H1 (cell line): ENCODE results near the gene RILP. TPM values are rescaled to one million over a fixed set of nuclear protein-coding genes. Genes with fewer than 3 reads are reported as not detected.

Experiments
- CTCF ChIA-PET: fragments of 300-600 bp; sonication (Branson Sonifier 250); formaldehyde crosslinking; loops from one replicate; lab custom pipeline; 2021; ENCODE audit not compliant: partially characterized antibody; lab: Charles Lee
- POLR2A ChIA-PET: fragments of 300-600 bp; sonication (Branson Sonifier 250); formaldehyde crosslinking; loops from one replicate; lab custom pipeline; 2021; ENCODE audit warnings: inconsistent platforms; ENCODE audit not compliant: partially characterized antibody; lab: Charles Lee
- DNase-seq, 2 experiments: peaks; one replicate each; pipeline versions ENCODE4 v3.0.0 to v3.0.0-alpha.2; 2010 to 2022; ENCODE audit warnings: low spot score in 2 of 2, low read depth in 1 of 2, mixed read lengths in 1 of 2
- FAIRE-seq: peaks from 2 replicates; lab custom pipeline; 2011; peaks lifted over from hg19 to GRCh38; lab: Jason Lieb, UNC
- H2AFZ ChIP-seq: 2 replicates; pipeline ENCODE4 v1.8.1; 2012; ENCODE audit warnings: low read length, inconsistent platforms
- H2AK5ac ChIP-seq: 2 replicates; pipeline ENCODE4 v1.6.1; 2013; ENCODE audit warnings: low read depth, low read length
- H2BK120ac ChIP-seq: replicated peaks from 2 replicates; pipeline ENCODE3; 2013; ENCODE audit warnings: low read depth, low read length, inconsistent platforms
- H2BK12ac ChIP-seq: 2 replicates; pipeline ENCODE4 v1.6.1; 2013; ENCODE audit warnings: low read depth, low read length
- H2BK15ac ChIP-seq: 2 replicates; pipeline ENCODE4 v1.6.1; 2013; ENCODE audit warnings: low read length
- H2BK20ac ChIP-seq: 2 replicates; pipeline ENCODE4 v1.6.1; 2013; ENCODE audit warnings: low read length
- H2BK5ac ChIP-seq: 2 replicates; pipeline ENCODE4 v1.6.1; 2013; ENCODE audit warnings: low read depth, low read length
- H3K14ac ChIP-seq: 2 replicates; pipeline ENCODE4 v1.6.1; 2013; ENCODE audit warnings: inconsistent platforms; ENCODE audit not compliant: insufficient read length
- H3K18ac ChIP-seq: 2 replicates; pipeline ENCODE4 v1.6.1; 2013; ENCODE audit warnings: low read length; ENCODE audit errors: extremely low read depth
- H3K23ac ChIP-seq: 2 replicates; pipeline ENCODE4 v1.6.1; 2013; ENCODE audit warnings: inconsistent platforms; ENCODE audit not compliant: insufficient read length
- H3K23me2 ChIP-seq: 2 replicates; pipeline ENCODE4 v1.6.1; 2013; ENCODE audit warnings: low read depth, low read length
- H3K27ac ChIP-seq: 2 replicates; pipeline ENCODE4 v1.6.1; 2011; ENCODE audit warnings: low read depth, low read length, inconsistent platforms
- H3K27me3 ChIP-seq, 4 experiments: replicated peaks in 1 of 4; 1 replicate in 1 of 4; 2 replicates in 3 of 4; pipeline versions ENCODE4 v1.6.1 to v1.8.1; 2011 to 2013; ENCODE audit warnings: low read length in 3 of 4, mild to moderate bottlenecking in 3 of 4, inconsistent platforms in 2 of 4, mixed read lengths in 2 of 4, moderate library complexity in 1 of 4; ENCODE audit not compliant: control insufficient read depth in 3 of 4, insufficient read depth in 3 of 4; ENCODE audit errors: extremely low read depth in 1 of 4
- H3K36me3 ChIP-seq, 4 experiments: 2 replicates each; pipeline versions ENCODE4 v1.6.1 to v1.8.1; 2011 to 2013; ENCODE audit warnings: mild to moderate bottlenecking in 4 of 4, low read length in 3 of 4, moderate library complexity in 2 of 4, control low read depth in 1 of 4, inconsistent platforms in 1 of 4; ENCODE audit not compliant: insufficient read depth in 4 of 4, control insufficient read depth in 2 of 4
- H3K4ac ChIP-seq: replicated peaks from 2 replicates; pipeline ENCODE3; 2013; ENCODE audit warnings: low read length, low read depth, mixed read lengths, inconsistent platforms; ENCODE audit not compliant: insufficient read length
- H3K4me1 ChIP-seq, 4 experiments: replicated peaks in 1 of 4; 1 replicate in 1 of 4; 2 replicates in 3 of 4; pipeline versions ENCODE4 v1.6.1 to v1.8.1; 2011 to 2013; ENCODE audit warnings: low read length in 3 of 4, inconsistent platforms in 2 of 4, mixed read lengths in 1 of 4; ENCODE audit not compliant: insufficient read depth in 4 of 4, control insufficient read depth in 3 of 4
- H3K4me2 ChIP-seq, 2 experiments: 2 replicates each; pipeline versions ENCODE4 v1.6.1 to v1.8.1; 2011 to 2013; ENCODE audit warnings: low read depth in 2 of 2, low read length in 2 of 2, control low read depth in 1 of 2, inconsistent platforms in 1 of 2, mild to moderate bottlenecking in 1 of 2; ENCODE audit not compliant: insufficient read depth in 1 of 2
- H3K4me3 ChIP-seq, 4 experiments: fragments of 200-600, 300-600 bp in 1 of 4; sonication (generic), shearing (Covaris generic), sonication (Bioruptor Twin) in 1 of 4; 2 replicates each; pipeline versions ENCODE4 v1.5.1 to v1.8.1; 2011 to 2016; ENCODE audit warnings: low read length in 4 of 4, low read depth in 3 of 4, control low read depth in 2 of 4, inconsistent platforms in 2 of 4, mild to moderate bottlenecking in 2 of 4, mixed read lengths in 1 of 4, moderate library complexity in 1 of 4; ENCODE audit not compliant: insufficient read depth in 2 of 4; ENCODE audit errors: extremely low read depth in 1 of 4
- H3K56ac ChIP-seq: replicated peaks from 2 replicates; pipeline ENCODE3; 2013; ENCODE audit warnings: low read depth, mild to moderate bottlenecking, mixed read lengths, low read length, inconsistent platforms; ENCODE audit not compliant: insufficient read length
- H3K79me1 ChIP-seq: 2 replicates; pipeline ENCODE4 v1.6.1; 2013; ENCODE audit warnings: low read depth, low read length, control low read depth
- H3K79me2 ChIP-seq, 2 experiments: 2 replicates each; pipeline versions ENCODE4 v1.6.1 to v1.8.1; 2012 to 2013; ENCODE audit warnings: low read length in 2 of 2, mild to moderate bottlenecking in 2 of 2, inconsistent platforms in 1 of 2; ENCODE audit not compliant: insufficient read depth in 2 of 2, control insufficient read depth in 1 of 2
- H3K9ac ChIP-seq, 4 experiments: replicated peaks in 1 of 4; 1 replicate in 1 of 4; 2 replicates in 3 of 4; pipeline versions ENCODE4 v1.6.1 to v1.8.1; 2011 to 2013; ENCODE audit warnings: low read depth in 3 of 4, low read length in 3 of 4, control low read depth in 2 of 4, mild to moderate bottlenecking in 2 of 4, moderate library complexity in 2 of 4, inconsistent platforms in 1 of 4; ENCODE audit errors: extremely low read depth in 1 of 4
- H3K9me3 ChIP-seq, 2 experiments: 2 replicates each; pipeline versions ENCODE4 v1.6.1 to v1.8.1; 2012 to 2013; ENCODE audit warnings: mild to moderate bottlenecking in 2 of 2, moderate library complexity in 2 of 2, control low read depth in 1 of 2, inconsistent platforms in 1 of 2, low read depth in 1 of 2, low read length in 1 of 2, mixed read lengths in 1 of 2; ENCODE audit not compliant: insufficient read depth in 2 of 2
- H4K20me1 ChIP-seq, 2 experiments: replicated peaks in 1 of 2; 2 replicates each; pipeline versions ENCODE3 to v1.8.1; 2011 to 2013; ENCODE audit warnings: inconsistent platforms in 2 of 2, low read length in 2 of 2, mild to moderate bottlenecking in 1 of 2; ENCODE audit not compliant: insufficient read depth in 2 of 2, control insufficient read depth in 1 of 2
- H4K5ac ChIP-seq: 2 replicates; pipeline ENCODE4 v1.6.1; 2013; ENCODE audit warnings: low read length, low read depth, mixed read lengths, inconsistent platforms; ENCODE audit not compliant: insufficient read length
- H4K8ac ChIP-seq: 2 replicates; pipeline ENCODE4 v1.8.0; 2013; ENCODE audit warnings: mild to moderate bottlenecking, moderate library complexity, low read length, inconsistent platforms; ENCODE audit not compliant: insufficient read depth; ENCODE audit errors: extremely low read depth
- H4K91ac ChIP-seq: replicated peaks from 2 replicates; pipeline ENCODE3; 2013; ENCODE audit warnings: low read length, mixed read lengths, inconsistent platforms; ENCODE audit not compliant: insufficient read length
- ASH2L ChIP-seq: fragments of 200-600, 300-600 bp; sonication (generic); IDR thresholded peaks from one replicate; pipeline ENCODE4 v1.7.1; 2017; ENCODE audit warnings: low read length
- WGBS, 2 experiments: shearing (Covaris generic) in 1 of 2; methylation state at CpG; one replicate each; pipeline versions ENCODE4 v1.1.6 to v1.1.7; 2013 to 2015; ENCODE audit warnings: low lambda C conversion rate in 2 of 2, mixed read lengths in 2 of 2, inconsistent platforms in 1 of 2, low coverage in 1 of 2, missing lambda C conversion rate in 1 of 2; ENCODE audit not compliant: insufficient replicate concordance in 2 of 2, insufficient coverage in 1 of 2, insufficient read length in 1 of 2; ENCODE audit errors: extremely low coverage in 1 of 2, missing lambda C conversion rate in 1 of 2; 5-methylcytosine and 5-hydroxymethylcytosine counted together
- polyA plus RNA-seq, 7 experiments: library from polyadenylated mRNA; depleted of rRNA in 3 of 7; stranded (reverse) in 5 of 7; unstranded in 2 of 7; fragments of >200 nt in 5 of 7; fragments of 200-250 nt in 2 of 7; gene quantifications; 1 replicate in 5 of 7; 2 replicates in 1 of 7; 4 replicates in 1 of 7; pipeline versions ENCODE4 v1.2.1 to v1.2.3, GENCODE V29; 2011 to 2013; ENCODE audit warnings: missing spikeins in 2 of 7, mixed read lengths in 2 of 7
- total RNA-seq: library from RNA; stranded (reverse); fragmentation: NEBNext Ultra II Directional; extraction: Animal tissue kit (Norgen Biotek cat#: 25700); gene quantifications from 2 replicates; pipeline ENCODE4 v1.2.1, GENCODE V29; 2021

The RILP gene
- total and polyA plus RNA-seq, 2 of the 8 experiments (the other 6 are each of a cell fraction or from before 2014, with no cell fraction given): 6.8 to 7.2 TPM

GRCh38 chr17:1640329-1641064 lies 9.2 kb downstream of the RILP start:
- Histone ChIP-seq H4K8ac (peak overlapping the region; percentile 77), H2BK15ac (peak overlapping the region; percentile 81; the same call in 1 of the 2 replicates), H3K4me2 (no peak overlapping the region), H2BK5ac (peak overlapping the region; percentile 66; the same call in 1 of the 2 replicates), H3K56ac (no peak overlapping the region), H3K27me3 (peaks cover 0 to 13% (median 6%) of the 10 kb centered on the region in 4 experiments; a peak in 5 of 7 replicates), H2BK120ac (no peak overlapping the region), H3K79me1 (no peaks in the 10 kb centered on the region)
- 91% methylated on average over 22 of the region's 23 CpGs; no CpG with 5 or more reads in 1 of the 2 experiments for WGBS, 2 experiments
- TF ChIP-seq ASH2L: no peak
- TF ChIP-seq, all 59 proteins: peak for 0
- Histone ChIP-seq H4K91ac (peak overlapping the region; percentile 40), H2BK12ac (peak overlapping the region; percentile 75; the same call in 1 of the 2 replicates), H3K4ac (peak overlapping the region; percentile 69), H4K20me1 (no peaks in the 10 kb centered on the region), H3K9ac (no peak overlapping the region), H3K27ac (no peak overlapping the region), H3K23ac (no peak overlapping the region), H3K36me3 (0 out of 8 replicates have a peak, but pooled peaks cover 0 to 2% (median 0%) of the 10 kb centered on the region in 4 experiments), H2AFZ (no peak overlapping the region), H3K79me2 (no peaks in the 10 kb centered on the region), H2BK20ac (0 out of 2 replicates have a peak overlapping the region, but pooled peaks have one; percentile 32), H3K14ac (no peak overlapping the region), H3K18ac (no peak overlapping the region; the same call in 1 of the 2 replicates), H3K9me3 (no peaks in the 10 kb centered on the region), H3K23me2 (peaks cover 5% of the 10 kb centered on the region; the same call in 1 of the 2 replicates), H3K4me3 (no peak overlapping the region), H4K5ac (no peak overlapping the region), H3K4me1 (peaks cover 0 to 38% (median 19%) of the 10 kb centered on the region in 4 experiments; a peak in 6 of 7 replicates), H2AK5ac (0 out of 2 replicates have a peak overlapping the region, but pooled peaks have one; percentile 65)
- no peak for FAIRE-seq
- DNase-seq: no peak
- ChIA-PET POLR2A (interaction anchor here (0.5 to 4.6 kb wide), 8 partner anchors 10 to 275 kb away, joined by 3 to 29 read pairs (median 3); partner anchors contain the start of gene SLC43A2), CTCF (interaction anchor here (1.1 to 4.4 kb wide), 7 partner anchors 9 to 107 kb away, joined by 3 to 36 read pairs (median 5); partner anchors contain the start of genes RILP and SLC43A2)
